Nephron (organoid): ENCODE measurements around the gene FLII.
"Not testable (repeated sequence)": the region's sequence is repeated elsewhere in the genome, so short reads cannot be mapped to it uniquely, and the experiment has no call there.

Experiments used
- H3K27ac Mint-ChIP-seq, 3 experiments: 2 replicates each; pipeline ENCODE4 v1.8.0; 2020; ENCODE audit warnings: mixed read lengths in 3 of 3, mild to moderate bottlenecking in 2 of 3, moderate library complexity in 1 of 3
- H3K27me3 Mint-ChIP-seq: 2 replicates; pipeline ENCODE4 v1.8.0; 2021; ENCODE audit warnings: low read depth, mild to moderate bottlenecking, moderate library complexity, mixed read lengths
- H3K36me3 Mint-ChIP-seq: 2 replicates; pipeline ENCODE4 v1.8.0; 2020; ENCODE audit warnings: low read depth, mixed read lengths
- H3K4me1 Mint-ChIP-seq: 2 replicates; pipeline ENCODE4 v1.8.0; 2020; ENCODE audit warnings: mixed read lengths
- H3K4me3 Mint-ChIP-seq, 3 experiments: 2 replicates each; pipeline ENCODE4 v1.8.0; 2020; ENCODE audit warnings: mild to moderate bottlenecking in 3 of 3, mixed read lengths in 3 of 3, moderate library complexity in 2 of 3
- H3K9me3 Mint-ChIP-seq: 2 replicates; pipeline ENCODE4 v1.8.0; 2020; ENCODE audit warnings: mixed read lengths
- TF ChIP-seq, protein P1 (sequence below), 3 experiments: fragments of 200-600 bp; sonication (generic); IDR thresholded peaks; one replicate each; pipeline ENCODE4 v1.5.0; 2021; ENCODE audit warnings: antibody characterized with exemption in 3 of 3; ENCODE audit not compliant: unreplicated experiment in 3 of 3

Gene FLII

DNA sequence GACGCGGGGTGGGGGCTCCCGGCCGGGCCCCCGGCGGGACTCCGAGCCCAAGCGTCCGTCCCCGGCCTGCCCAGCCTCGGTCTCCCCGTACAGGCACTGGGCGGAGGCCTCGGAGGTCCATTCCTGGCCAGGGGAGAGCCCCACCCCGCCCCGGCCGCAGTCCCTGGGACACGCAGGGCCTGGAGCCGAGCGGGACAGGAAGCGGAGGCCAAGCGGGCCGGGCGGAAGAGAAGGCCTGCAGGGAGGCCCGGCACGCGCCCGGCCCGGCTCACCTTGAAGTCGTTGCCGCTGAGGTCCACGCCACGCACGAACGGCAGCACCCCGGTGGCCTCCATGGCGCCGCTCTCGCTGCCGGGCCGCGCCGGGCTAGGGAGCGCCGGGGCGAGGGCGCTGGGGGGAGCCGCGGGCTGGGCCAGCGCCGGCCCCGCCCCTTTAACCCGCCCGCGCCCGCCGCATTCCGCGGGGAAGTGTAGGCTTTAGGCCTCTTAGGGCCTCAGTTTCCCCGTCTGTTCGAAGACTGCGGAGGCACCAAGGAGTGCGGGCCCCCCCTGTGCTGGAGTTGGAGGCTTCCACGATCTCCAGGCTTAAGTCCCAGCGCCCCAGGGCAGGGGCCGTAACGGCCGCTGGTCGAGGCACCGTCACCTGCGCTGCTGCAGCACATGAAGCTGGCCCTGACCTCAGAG lies at the start of gene FLII:
Gene FLII, minus strand, starts transcription at position 383 of the 683 bp plus-strand sequence. Its CDS starts 48 bp downstream, at position 335.
- peak within 1 kb of the TSS; percentile 93 to 97 (median 94) for H3K4me3 Mint-ChIP-seq
- no peaks in the 10 kb centered on the region for H3K9me3 Mint-ChIP-seq
- peaks cover 10% of the 10 kb centered on the region for H3K36me3 Mint-ChIP-seq
- peaks cover 18% of the 10 kb centered on the region for H3K4me1 Mint-ChIP-seq
- no peaks in the 10 kb centered on the region for H3K27me3 Mint-ChIP-seq
- H3K27ac Mint-ChIP-seq, result peak within 1 kb of the TSS; percentile 70 to 95 (median 89)
- TF ChIP-seq, protein P1, sequence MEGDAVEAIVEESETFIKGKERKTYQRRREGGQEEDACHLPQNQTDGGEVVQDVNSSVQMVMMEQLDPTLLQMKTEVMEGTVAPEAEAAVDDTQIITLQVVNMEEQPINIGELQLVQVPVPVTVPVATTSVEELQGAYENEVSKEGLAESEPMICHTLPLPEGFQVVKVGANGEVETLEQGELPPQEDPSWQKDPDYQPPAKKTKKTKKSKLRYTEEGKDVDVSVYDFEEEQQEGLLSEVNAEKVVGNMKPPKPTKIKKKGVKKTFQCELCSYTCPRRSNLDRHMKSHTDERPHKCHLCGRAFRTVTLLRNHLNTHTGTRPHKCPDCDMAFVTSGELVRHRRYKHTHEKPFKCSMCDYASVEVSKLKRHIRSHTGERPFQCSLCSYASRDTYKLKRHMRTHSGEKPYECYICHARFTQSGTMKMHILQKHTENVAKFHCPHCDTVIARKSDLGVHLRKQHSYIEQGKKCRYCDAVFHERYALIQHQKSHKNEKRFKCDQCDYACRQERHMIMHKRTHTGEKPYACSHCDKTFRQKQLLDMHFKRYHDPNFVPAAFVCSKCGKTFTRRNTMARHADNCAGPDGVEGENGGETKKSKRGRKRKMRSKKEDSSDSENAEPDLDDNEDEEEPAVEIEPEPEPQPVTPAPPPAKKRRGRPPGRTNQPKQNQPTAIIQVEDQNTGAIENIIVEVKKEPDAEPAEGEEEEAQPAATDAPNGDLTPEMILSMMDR (IDR thresholded peaks at IDR 0.05; ENCODE audit: unreplicated experiment in 3 of 3), result no peak

DNA sequence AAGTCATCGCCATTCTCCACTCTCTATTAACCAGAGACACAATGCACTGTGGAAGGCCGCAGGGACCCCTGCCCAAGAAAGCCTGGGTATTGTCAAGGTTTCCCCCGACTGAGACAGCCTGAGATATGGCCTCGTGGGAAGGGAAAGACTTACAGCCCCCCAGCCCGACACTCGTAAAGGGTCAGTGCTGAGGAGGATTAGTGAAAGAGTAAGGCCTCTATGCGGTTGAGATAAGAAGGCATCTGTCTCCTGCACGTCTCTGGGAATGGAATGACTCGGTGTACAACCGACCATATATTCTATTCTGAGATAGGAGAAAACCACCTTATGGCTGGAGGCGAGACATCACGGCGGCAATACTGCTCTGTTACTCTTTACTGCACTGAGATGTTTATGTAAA lies 44.7 kb upstream of the FLII start:
- not testable (repeated sequence) for H3K4me1 Mint-ChIP-seq, H3K4me3 Mint-ChIP-seq, H3K27ac Mint-ChIP-seq, H3K9me3 Mint-ChIP-seq, H3K27me3 Mint-ChIP-seq
- H3K36me3 Mint-ChIP-seq, result peaks cover 62% of the 10 kb centered on the region

DNA sequence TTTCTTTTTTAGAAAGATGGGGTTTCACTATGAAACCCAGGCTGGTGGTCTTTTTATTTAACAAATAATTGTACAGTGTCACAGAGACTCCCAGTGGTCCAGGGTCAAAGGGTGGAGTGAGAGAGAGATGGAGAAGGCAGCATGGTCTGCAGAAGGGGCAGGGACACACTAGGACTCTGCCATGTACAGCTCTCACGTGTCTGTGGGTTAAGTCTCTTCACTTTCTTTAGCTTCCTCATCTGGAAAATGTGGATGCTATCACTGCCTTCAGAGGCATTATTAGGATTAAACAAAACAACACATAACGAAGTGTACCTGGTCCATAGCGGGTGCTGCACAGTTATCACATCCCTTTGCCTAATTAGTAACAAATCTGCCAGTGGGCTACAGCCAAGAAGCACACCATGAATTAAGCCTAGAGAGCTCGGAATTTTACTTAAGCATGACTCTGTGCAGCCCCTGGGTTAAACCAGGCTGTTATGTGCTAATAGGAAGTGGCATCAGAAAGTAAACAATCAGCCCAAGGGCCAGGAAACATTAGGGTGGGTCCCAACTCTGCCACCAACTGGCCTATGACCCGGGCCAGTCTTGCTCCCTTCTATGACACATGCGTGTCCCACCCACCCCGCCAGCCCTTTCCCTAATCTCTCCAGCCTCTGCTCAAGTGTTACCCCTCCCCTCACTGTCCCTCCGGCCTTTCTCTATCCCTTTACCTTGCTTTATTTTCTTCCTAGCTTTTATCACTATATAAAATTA lies 42.4 kb upstream of the FLII start:
- TF ChIP-seq, protein P1 (IDR thresholded peaks at IDR 0.05; ENCODE audit: unreplicated experiment in 3 of 3), result no peak
- no peaks in the 10 kb centered on the region for H3K27me3 Mint-ChIP-seq
- H3K4me3 Mint-ChIP-seq, result no peak overlapping the region
- H3K9me3 Mint-ChIP-seq, result no peaks in the 10 kb centered on the region
- no peak overlapping the region for H3K27ac Mint-ChIP-seq
- peaks cover 70% of the 10 kb centered on the region for H3K36me3 Mint-ChIP-seq
- no peaks in the 10 kb centered on the region for H3K4me1 Mint-ChIP-seq

DNA sequence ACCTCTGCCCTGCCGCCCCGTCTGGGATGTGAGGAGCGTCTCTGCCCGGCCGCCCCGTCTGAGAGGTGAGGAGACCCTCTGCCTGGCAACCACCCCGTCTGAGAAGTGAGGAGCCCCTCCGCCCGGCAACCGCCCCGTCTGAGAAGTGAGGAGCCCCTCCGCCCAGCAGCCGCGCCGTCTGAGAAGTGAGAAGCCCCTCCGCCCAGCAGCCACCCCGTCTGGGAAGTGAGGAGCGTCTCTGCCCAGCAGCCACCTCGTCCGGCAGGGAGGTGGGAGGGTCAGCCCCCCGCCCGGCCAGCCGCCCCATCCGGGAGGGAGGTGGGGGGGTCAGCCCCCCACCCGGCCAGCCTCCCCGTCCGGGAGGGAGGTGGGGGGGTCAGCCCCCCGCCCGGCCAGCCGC lies 39.5 kb upstream of the FLII start:
- H3K27me3 Mint-ChIP-seq, H3K4me1 Mint-ChIP-seq, H3K9me3 Mint-ChIP-seq, H3K4me3 Mint-ChIP-seq, H3K27ac Mint-ChIP-seq: not testable (repeated sequence)
- peaks cover 69% of the 10 kb centered on the region for H3K36me3 Mint-ChIP-seq

DNA sequence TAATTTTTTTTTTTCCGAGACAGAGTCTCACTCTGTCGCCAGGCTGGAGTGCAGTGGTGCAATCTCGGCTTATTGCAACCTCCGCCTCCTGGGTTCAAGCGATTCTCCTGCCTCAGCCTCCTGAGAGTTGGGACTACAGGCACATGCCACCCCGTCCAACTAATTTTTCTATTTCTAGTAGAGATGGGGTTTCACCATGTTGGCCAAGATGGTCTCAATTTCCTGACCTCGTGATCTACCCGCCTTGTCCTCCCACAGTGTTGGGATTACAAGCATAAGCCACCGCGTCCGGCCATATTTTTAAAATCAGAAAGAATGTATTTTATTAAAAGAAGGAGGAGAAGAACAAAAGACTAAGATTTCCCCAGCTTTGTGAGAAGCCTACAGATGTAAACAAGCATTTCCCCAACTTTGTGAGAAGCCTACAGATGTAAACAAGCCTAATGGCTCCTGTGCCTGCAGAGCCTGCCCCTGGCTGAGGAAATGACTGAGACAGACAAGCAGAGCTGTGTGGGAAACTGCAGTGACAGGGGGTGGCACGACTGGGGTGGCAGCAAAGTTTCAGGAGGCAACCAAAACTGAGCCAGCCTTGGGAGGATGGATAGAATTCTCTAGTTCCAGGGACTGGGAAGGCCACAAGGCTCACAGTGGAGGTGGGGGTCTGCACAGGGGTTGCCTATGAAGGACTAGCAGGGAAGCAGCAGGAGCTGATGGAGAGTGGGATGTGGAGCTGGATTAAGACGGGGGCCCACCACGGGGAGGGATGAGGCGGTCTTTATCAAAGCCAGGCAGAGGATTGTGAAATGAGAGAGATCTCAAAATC lies 33.4 kb upstream of the FLII start:
- Mint-ChIP-seq H3K9me3 (no peaks in the 10 kb centered on the region), H3K27me3 (no peaks in the 10 kb centered on the region), H3K4me3 (no peak overlapping the region)

DNA sequence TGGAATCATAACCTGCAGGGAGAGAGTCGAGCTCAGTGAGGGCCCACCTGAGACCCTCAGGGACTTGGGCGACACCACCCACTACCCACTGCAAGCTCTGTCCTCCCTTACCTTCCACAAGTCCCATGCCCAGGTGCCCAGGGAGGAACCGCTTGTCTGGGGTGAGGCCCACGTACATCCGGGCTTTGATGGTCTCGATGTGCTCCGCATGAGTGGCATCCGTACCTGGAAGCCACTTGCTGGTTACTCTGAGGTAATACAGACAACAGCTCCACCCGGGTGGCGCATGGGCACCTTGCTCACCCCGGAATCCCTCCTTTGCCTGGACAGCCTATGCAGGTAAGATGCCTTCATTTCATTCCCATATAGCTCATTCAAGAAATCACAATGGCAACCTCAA lies 26.8 kb upstream of the FLII start:
- Mint-ChIP-seq H3K4me1 (no peaks in the 10 kb centered on the region), H3K36me3 (peaks cover 83% of the 10 kb centered on the region), H3K27me3 (no peaks in the 10 kb centered on the region), H3K4me3 (no peak overlapping the region), H3K9me3 (no peaks in the 10 kb centered on the region), H3K27ac (no peak overlapping the region)
- TF ChIP-seq, protein P1 (IDR thresholded peaks at IDR 0.05; ENCODE audit: unreplicated experiment in 3 of 3), result no peak

More for the DNA sequence above, 33.4 kb upstream of the FLII start:
- TF ChIP-seq, protein P1 (IDR thresholded peaks at IDR 0.05; ENCODE audit: unreplicated experiment in 3 of 3), result no peak
- no peak overlapping the region for H3K27ac Mint-ChIP-seq
- H3K36me3 Mint-ChIP-seq, result peaks cover 82% of the 10 kb centered on the region
- no peaks in the 10 kb centered on the region for H3K4me1 Mint-ChIP-seq
